Esophagus muscularis mucosa (tissue), 4 donors: ENCODE data around the gene CDK5R1. TPM values are rescaled to one million over a fixed set of nuclear protein-coding genes. Genes with fewer than 3 reads are reported as not detected.

Experiments used
- DNase-seq: peaks from one replicate; pipeline ENCODE4 v3.0.0-alpha.2; 2017; ENCODE audit errors: extremely low spot score
- H3K27ac ChIP-seq, 4 donors: fragments of 200-600 bp; sonication (generic); replicated peaks in 1 of 4; 1 replicate in 3 of 4; 2 replicates in 1 of 4; pipeline ENCODE4 v1.5.1; 2016 to 2019; ENCODE audit warnings: mild to moderate bottlenecking in 1 of 4
- H3K27me3 ChIP-seq, 4 donors: fragments of 200-600 bp; sonication (generic); one replicate each; pipeline versions ENCODE4 v1.5.1 to v1.6.0; 2016 to 2019
- H3K36me3 ChIP-seq, 4 donors: fragments of 200-600 bp; sonication (generic); one replicate each; pipeline ENCODE4 v1.5.1; 2016 to 2019
- H3K4me1 ChIP-seq, 4 donors: fragments of 200-600 bp; sonication (generic); one replicate each; pipeline ENCODE4 v1.5.1; 2016 to 2019
- H3K4me3 ChIP-seq, 4 donors: fragments of 200-600 bp; sonication (generic); 1 replicate in 2 of 4; 2 replicates in 2 of 4; pipeline ENCODE4 v1.5.1; 2016 to 2019; ENCODE audit warnings: mild to moderate bottlenecking in 4 of 4, moderate library complexity in 1 of 4
- H3K9me3 ChIP-seq, 4 donors: fragments of 200-600 bp; sonication (generic); 1 replicate in 3 of 4; 2 replicates in 1 of 4; pipeline ENCODE4 v1.5.1; 2016 to 2019
- EP300 ChIP-seq: sonication (generic); formaldehyde crosslinking; IDR thresholded peaks from one replicate; pipeline ENCODE4 v1.6.1; 2017; ENCODE audit warnings: antibody characterized with exemption
- POLR2A ChIP-seq: fragments of 450-650 bp; IDR thresholded peaks from one replicate; pipeline ENCODE4 v1.6.1; 2017; ENCODE audit warnings: antibody characterized with exemption, moderate library complexity, mild to moderate bottlenecking, low read depth
- POLR2AphosphoS5 ChIP-seq, 2 donors: sonication (generic); formaldehyde crosslinking; IDR thresholded peaks; one replicate each; pipeline ENCODE4 v1.6.1; 2017; ENCODE audit warnings: antibody characterized with exemption in 2 of 2
- WGBS: methylation state at CpG from one replicate; pipeline ENCODE4 v1.1.5; 2018; 5-methylcytosine and 5-hydroxymethylcytosine counted together
- intact Hi-C: fragments of 100-400 bp; cut with DNase I; formaldehyde crosslinking; loops from one replicate; pipeline ENCODE4 v1.15.1; 2023
- total RNA-seq, 4 donors: library from RNA; depleted of rRNA; stranded (reverse); fragments of >200 nt; gene quantifications; one replicate each; pipeline versions ENCODE4 v1.1.0 to v1.2.1, GENCODE V29; 2016
- TF ChIP-seq, protein P1 (sequence below), 3 experiments: fragments of 200-600 bp in 2 of 3; fragments of 450-650 bp in 1 of 3; sonication (generic) in 2 of 3; IDR thresholded peaks; one replicate each; pipeline ENCODE4 v1.5.1; 2017 to 2019; ENCODE audit warnings: antibody characterized with exemption in 3 of 3, mild to moderate bottlenecking in 2 of 3, moderate library complexity in 1 of 3

Gene CDK5R1
- total RNA-seq, 4 donors from 2014 or later = 0.33 to 1.2 (median 0.64) TPM

DNA sequence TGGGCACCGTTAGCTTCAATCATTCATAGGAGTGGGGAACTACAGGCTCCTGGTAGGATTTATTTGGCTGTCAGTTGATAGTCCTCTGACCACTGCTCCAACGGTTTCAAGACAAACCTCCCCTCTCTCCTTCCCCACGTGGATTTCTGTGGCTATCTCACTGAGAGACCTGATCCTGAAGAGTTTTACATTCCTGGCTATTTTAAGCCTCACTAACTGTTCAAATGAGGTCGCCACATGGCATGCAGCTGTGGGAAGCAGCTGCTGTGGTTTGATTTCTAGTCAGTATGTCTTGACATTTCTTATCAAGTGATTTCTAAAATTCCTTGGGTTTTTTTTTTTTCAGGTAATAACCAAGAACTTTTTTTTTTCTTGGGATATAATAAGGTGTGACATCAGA is 38.3 kb downstream of the CDK5R1 start:
- Histone ChIP-seq H3K27me3 (no peaks in the 10 kb centered on the region), H3K4me1 (peaks cover 3 to 8% (median 5%) of the 10 kb centered on the region in 4 donors), H3K36me3 (no peaks in the 10 kb centered on the region), H3K4me3 (no peak overlapping the region), H3K9me3 (no peaks in the 10 kb centered on the region), H3K27ac (no peak overlapping the region)
- intact Hi-C loops = no loop called here
- 35% methylated on average over 4 of the region's 4 CpGs for WGBS
- DNase-seq = no peak
- TF ChIP-seq, protein P1, sequence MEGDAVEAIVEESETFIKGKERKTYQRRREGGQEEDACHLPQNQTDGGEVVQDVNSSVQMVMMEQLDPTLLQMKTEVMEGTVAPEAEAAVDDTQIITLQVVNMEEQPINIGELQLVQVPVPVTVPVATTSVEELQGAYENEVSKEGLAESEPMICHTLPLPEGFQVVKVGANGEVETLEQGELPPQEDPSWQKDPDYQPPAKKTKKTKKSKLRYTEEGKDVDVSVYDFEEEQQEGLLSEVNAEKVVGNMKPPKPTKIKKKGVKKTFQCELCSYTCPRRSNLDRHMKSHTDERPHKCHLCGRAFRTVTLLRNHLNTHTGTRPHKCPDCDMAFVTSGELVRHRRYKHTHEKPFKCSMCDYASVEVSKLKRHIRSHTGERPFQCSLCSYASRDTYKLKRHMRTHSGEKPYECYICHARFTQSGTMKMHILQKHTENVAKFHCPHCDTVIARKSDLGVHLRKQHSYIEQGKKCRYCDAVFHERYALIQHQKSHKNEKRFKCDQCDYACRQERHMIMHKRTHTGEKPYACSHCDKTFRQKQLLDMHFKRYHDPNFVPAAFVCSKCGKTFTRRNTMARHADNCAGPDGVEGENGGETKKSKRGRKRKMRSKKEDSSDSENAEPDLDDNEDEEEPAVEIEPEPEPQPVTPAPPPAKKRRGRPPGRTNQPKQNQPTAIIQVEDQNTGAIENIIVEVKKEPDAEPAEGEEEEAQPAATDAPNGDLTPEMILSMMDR (IDR thresholded peaks at IDR 0.05) = no peak
- TF ChIP-seq POLR2AphosphoS5 (IDR thresholded peaks at IDR 0.05) (no peak), POLR2A (no peak), EP300 (no peak)

DNA sequence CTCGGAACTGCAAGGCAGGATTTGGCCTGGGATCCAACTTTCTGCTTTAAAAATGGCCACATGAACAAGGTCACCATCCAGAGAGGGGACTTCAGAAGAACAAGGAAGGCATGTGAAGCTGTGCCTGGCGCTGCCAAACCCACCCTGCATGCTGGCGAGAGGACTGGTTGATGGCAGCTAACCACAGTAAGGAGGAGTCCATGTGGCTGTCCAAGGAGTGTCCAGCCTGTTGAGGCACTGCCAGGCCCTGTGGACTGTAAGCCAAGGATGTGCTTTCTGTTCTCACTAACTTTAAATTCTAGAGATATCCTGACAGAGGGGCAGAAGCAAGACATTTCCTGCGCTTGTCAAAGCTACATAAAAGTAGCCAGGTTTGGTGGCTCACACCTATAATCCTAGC is 40.4 kb downstream of the CDK5R1 start:
- no peaks in the 10 kb centered on the region for H3K27me3 ChIP-seq
- no peak for TF ChIP-seq POLR2A
- no peak for TF ChIP-seq EP300
- no peak for TF ChIP-seq POLR2AphosphoS5 (IDR thresholded peaks at IDR 0.05)
- TF ChIP-seq, protein P1 (IDR thresholded peaks at IDR 0.05) = no peak
- no peak overlapping the region for H3K4me3 ChIP-seq
- no peaks in the 10 kb centered on the region for H3K4me1 ChIP-seq
- WGBS = 96% methylated on average over 4 of the region's 4 CpGs
- intact Hi-C loops = no loop called here
- no peaks in the 10 kb centered on the region for H3K36me3 ChIP-seq
- no peaks in the 10 kb centered on the region for H3K9me3 ChIP-seq
- no peak overlapping the region for H3K27ac ChIP-seq
- DNase-seq = no peak

DNA sequence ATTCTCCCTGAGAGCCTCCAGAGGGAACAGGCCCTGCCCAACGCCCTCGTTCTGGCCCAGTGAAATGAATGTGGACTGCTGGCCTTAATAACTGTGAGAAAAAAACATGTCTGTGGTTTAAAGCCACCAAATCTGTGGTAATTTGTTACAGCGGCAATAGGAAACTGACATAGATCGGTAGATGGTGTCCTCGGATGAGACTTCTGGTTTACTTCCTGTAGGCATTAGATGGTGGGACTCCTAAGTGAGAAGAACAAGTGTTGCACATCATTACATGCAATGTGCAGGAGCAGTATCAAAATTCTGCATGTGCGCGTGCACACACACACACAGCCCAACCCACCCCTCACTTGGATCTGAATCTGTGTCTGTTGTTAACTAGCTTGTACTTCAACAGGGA is 42.0 kb downstream of the CDK5R1 start:
- Histone ChIP-seq H3K4me3 (no peak overlapping the region), H3K27ac (no peak overlapping the region), H3K27me3 (no peaks in the 10 kb centered on the region), H3K36me3 (no peaks in the 10 kb centered on the region), H3K4me1 (no peaks in the 10 kb centered on the region), H3K9me3 (no peaks in the 10 kb centered on the region)
- DNase-seq = no peak
- TF ChIP-seq, protein P1 (IDR thresholded peaks at IDR 0.05) = no peak
- TF ChIP-seq POLR2AphosphoS5 (IDR thresholded peaks at IDR 0.05) = no peak
- no peak for TF ChIP-seq EP300
- TF ChIP-seq POLR2A = no peak
- WGBS = 100% methylated on average over 7 of the region's 7 CpGs
- intact Hi-C loops = no loop called here

DNA sequence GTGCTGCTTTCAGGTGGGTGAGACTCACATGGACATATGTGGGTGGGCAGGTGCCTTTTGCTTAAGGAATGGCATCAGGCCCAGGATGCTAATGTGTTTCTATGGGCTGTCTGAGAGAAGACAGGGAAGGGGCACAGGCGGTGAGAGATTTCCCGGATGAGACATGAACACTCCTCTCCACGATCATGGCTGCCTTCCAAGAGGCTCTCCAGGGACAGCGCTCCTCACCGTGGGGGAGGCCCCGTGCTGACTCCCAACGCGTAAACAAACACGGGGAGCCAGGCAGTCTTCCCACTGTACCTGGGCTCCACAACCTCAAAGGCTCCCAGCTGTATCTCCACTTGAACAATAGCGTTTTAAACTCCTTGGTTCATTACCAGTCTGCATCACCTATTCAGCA is 42.8 kb downstream of the CDK5R1 start:
- TF ChIP-seq POLR2A (no peak), EP300 (no peak), POLR2AphosphoS5 (IDR thresholded peaks at IDR 0.05) (no peak)
- TF ChIP-seq, protein P1 (IDR thresholded peaks at IDR 0.05) = no peak
- Histone ChIP-seq H3K27me3 (no peaks in the 10 kb centered on the region), H3K4me3 (no peak overlapping the region), H3K4me1 (no peaks in the 10 kb centered on the region), H3K9me3 (no peaks in the 10 kb centered on the region), H3K27ac (no peak overlapping the region), H3K36me3 (no peaks in the 10 kb centered on the region)
- WGBS = 69% methylated on average over 10 of the region's 10 CpGs
- intact Hi-C loops = no loop called here
- no peak for DNase-seq

DNA sequence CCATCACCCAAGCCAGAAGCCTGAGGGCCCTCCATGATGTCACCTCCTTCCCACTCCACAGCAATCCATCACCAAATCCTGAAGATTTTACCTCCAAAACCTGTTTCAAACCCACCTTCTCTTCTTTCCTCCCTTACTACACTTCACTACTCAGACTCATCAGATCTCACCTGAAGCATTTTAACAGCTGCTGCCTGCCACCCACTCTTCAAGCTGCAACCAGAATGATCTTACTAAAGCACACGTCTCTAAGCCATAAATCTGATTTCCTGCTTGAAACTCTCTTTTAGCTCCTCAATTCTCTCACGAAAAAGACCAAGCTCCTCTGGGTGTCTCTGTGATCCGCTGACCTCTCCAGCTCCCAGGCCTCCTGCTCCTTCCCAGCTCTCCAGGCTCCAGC is 46.5 kb downstream of the CDK5R1 start:
- intact Hi-C loops = no loop called here
- no peak overlapping the region for H3K4me3 ChIP-seq
- H3K27me3 ChIP-seq = no peaks in the 10 kb centered on the region
- WGBS = 81% methylated on average over 3 of the region's 3 CpGs
- no peaks in the 10 kb centered on the region for H3K36me3 ChIP-seq
- H3K4me1 ChIP-seq = peaks cover 0 to 8% (median 4%) of the 10 kb centered on the region in 4 donors
- no peaks in the 10 kb centered on the region for H3K9me3 ChIP-seq
- TF ChIP-seq EP300 (no peak), POLR2AphosphoS5 (IDR thresholded peaks at IDR 0.05) (no peak), POLR2A (no peak)
- TF ChIP-seq, protein P1 (IDR thresholded peaks at IDR 0.05) = no peak
- no peak for DNase-seq
- no peak overlapping the region for H3K27ac ChIP-seq
